Sigmoid colon (tissue), 7 donors: Measurements from ENCODE around the gene RSPH6A. TPM values are rescaled to one million over a fixed set of nuclear protein-coding genes. Genes with fewer than 3 reads are reported as not detected.
"Not testable (repeated sequence)": the region's sequence is repeated elsewhere in the genome, so short reads cannot be mapped to it uniquely, and the experiment has no call there.

ENCODE experiments used
- DNase-seq: peaks from one replicate; pipeline ENCODE4 v3.0.0-alpha.2; 2019
- H3K27ac ChIP-seq, 4 donors: fragments of 200-600 bp; sonication (generic); one replicate each; pipeline ENCODE4 v1.5.1; 2016 to 2019; ENCODE audit warnings: mild to moderate bottlenecking in 1 of 4
- H3K27me3 ChIP-seq, 3 donors: fragments of 200-600 bp; sonication (generic); one replicate each; pipeline ENCODE4 v1.5.1; 2019; ENCODE audit warnings: mild to moderate bottlenecking in 1 of 3
- H3K36me3 ChIP-seq, 4 donors: fragments of 200-600 bp; sonication (generic); one replicate each; pipeline ENCODE4 v1.5.1; 2016 to 2019
- H3K4me1 ChIP-seq, 4 donors: fragments of 200-600 bp; sonication (generic); one replicate each; pipeline ENCODE4 v1.5.1; 2017 to 2019
- H3K4me3 ChIP-seq, 4 donors: fragments of 200-600 bp; sonication (generic); one replicate each; pipeline ENCODE4 v1.5.1; 2017 to 2019; ENCODE audit warnings: mild to moderate bottlenecking in 2 of 4, moderate library complexity in 1 of 4
- H3K9me3 ChIP-seq, 4 donors: fragments of 200-600 bp in 3 of 4; sonication (generic) in 3 of 4; one replicate each; pipeline versions ENCODE4 v1.5.1 to v1.6.1; 2013 to 2019
- EP300 ChIP-seq, 4 donors: sonication (generic); formaldehyde crosslinking; IDR thresholded peaks; one replicate each; pipeline ENCODE4 v1.6.1; 2017; ENCODE audit warnings: antibody characterized with exemption in 4 of 4
- POLR2A ChIP-seq, 2 donors: fragments of 450-650 bp; IDR thresholded peaks; one replicate each; pipeline ENCODE4 v1.6.1; 2016; ENCODE audit warnings: antibody characterized with exemption in 2 of 2, mild to moderate bottlenecking in 2 of 2, moderate library complexity in 2 of 2
- POLR2AphosphoS5 ChIP-seq, 4 donors: sonication (generic); formaldehyde crosslinking; IDR thresholded peaks; one replicate each; pipeline ENCODE4 v1.6.1; 2017; ENCODE audit warnings: antibody characterized with exemption in 4 of 4
- WGBS, 2 donors: extraction: QIAGEN DNeasy Blood & Tissue Kit; methylation state at CpG; one replicate each; pipeline ENCODE4 v1.1.7; 2013; 5-methylcytosine and 5-hydroxymethylcytosine counted together
- intact Hi-C: fragments of 100-400 bp; cut with DNase I; formaldehyde crosslinking; loops from one replicate; pipeline ENCODE4 v1.15.1; 2023
- polyA plus RNA-seq, 3 donors: library from polyadenylated mRNA; stranded (reverse); fragments of 200-250 nt; gene quantifications; one replicate each; pipeline ENCODE4 v1.2.3, GENCODE V29; 2013
- total RNA-seq, 4 donors: library from RNA; depleted of rRNA; stranded (reverse); fragments of >200 nt; gene quantifications; one replicate each; pipeline ENCODE4 v1.1.0, GENCODE V29; 2016
- TF ChIP-seq, protein P1 (sequence below), 4 experiments: fragments of 450-650 bp in 3 of 4; fragments of 200-600 bp in 1 of 4; IDR thresholded peaks; one replicate each; pipeline ENCODE4 v1.5.1; 2016 to 2019; ENCODE audit warnings: antibody characterized with exemption in 4 of 4, mild to moderate bottlenecking in 3 of 4, moderate library complexity in 2 of 4
- donor health status: healthy with polysubstance abuse.
- donor health status: Bipolar disorder and iron deficiency.
- donor health status: healthy.

Gene RSPH6A
- total and polyA plus RNA-seq, 7 donors = 0.12 TPM; not detected in 6

DNA sequence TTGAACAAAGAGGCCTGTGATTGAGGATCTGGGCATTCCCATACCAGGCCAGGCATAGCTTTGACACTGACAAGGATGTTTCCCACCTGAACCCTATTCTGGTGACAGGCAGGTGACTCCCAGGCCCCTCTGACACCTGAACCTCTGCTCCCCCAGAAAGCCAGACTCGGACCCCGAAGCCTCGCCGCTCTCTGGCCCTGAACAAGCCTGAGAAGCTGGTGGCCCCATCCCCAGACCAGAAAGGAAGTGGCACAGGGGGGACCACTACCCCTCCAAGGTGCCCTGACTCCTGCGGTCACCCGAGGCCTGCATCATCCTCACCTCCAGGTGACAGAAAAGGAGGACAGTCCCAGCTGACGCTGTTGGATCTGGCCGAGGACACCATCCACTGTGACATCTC is 60.8 kb downstream of the RSPH6A start:
- H3K36me3 ChIP-seq = no peaks in the 10 kb centered on the region
- intact Hi-C loops = no loop called here
- TF ChIP-seq POLR2AphosphoS5 (IDR thresholded peaks at IDR 0.05) (no peak), EP300 (IDR thresholded peaks at IDR 0.05) (no peak), POLR2A (IDR thresholded peaks at IDR 0.05) (no peak)
- TF ChIP-seq, protein P1, sequence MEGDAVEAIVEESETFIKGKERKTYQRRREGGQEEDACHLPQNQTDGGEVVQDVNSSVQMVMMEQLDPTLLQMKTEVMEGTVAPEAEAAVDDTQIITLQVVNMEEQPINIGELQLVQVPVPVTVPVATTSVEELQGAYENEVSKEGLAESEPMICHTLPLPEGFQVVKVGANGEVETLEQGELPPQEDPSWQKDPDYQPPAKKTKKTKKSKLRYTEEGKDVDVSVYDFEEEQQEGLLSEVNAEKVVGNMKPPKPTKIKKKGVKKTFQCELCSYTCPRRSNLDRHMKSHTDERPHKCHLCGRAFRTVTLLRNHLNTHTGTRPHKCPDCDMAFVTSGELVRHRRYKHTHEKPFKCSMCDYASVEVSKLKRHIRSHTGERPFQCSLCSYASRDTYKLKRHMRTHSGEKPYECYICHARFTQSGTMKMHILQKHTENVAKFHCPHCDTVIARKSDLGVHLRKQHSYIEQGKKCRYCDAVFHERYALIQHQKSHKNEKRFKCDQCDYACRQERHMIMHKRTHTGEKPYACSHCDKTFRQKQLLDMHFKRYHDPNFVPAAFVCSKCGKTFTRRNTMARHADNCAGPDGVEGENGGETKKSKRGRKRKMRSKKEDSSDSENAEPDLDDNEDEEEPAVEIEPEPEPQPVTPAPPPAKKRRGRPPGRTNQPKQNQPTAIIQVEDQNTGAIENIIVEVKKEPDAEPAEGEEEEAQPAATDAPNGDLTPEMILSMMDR (IDR thresholded peaks at IDR 0.05) = no peak
- H3K4me3 ChIP-seq = no peak overlapping the region
- 95 to 96% methylated on average over 8 of the region's 8 CpGs for WGBS, 2 donors
- no peaks in the 10 kb centered on the region for H3K4me1 ChIP-seq
- no peaks in the 10 kb centered on the region for H3K27me3 ChIP-seq
- DNase-seq = no peak
- no peak overlapping the region for H3K27ac ChIP-seq
- no peaks in the 10 kb centered on the region for H3K9me3 ChIP-seq

DNA sequence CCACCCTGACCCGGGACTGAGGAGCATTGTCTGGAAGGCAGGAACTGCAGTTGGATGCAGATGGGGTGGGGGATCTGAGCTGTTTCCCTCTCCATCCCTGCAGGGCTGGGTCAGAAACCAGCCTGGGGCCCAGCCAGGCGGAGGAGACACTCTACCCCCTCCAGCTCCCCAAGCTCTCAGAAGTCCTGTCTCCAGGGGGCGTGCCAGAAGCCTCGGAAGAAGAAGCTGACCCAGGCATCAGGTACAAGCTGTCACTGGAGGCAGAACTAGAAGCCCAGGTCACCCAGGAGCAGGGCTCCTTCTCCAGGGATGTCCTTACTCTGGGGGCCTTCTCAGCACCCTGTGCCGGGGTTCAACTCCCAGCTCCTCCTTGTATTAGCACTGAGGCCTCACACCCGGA is 61.6 kb downstream of the RSPH6A start:
- H3K4me1 ChIP-seq = no peaks in the 10 kb centered on the region
- intact Hi-C loops = no loop called here
- H3K4me3 ChIP-seq = no peak overlapping the region
- no peaks in the 10 kb centered on the region for H3K9me3 ChIP-seq
- no peaks in the 10 kb centered on the region for H3K36me3 ChIP-seq
- 68 to 75% methylated on average over 6 of the region's 6 CpGs for WGBS, 2 donors
- DNase-seq = no peak
- H3K27me3 ChIP-seq = no peaks in the 10 kb centered on the region
- no peak overlapping the region for H3K27ac ChIP-seq
- TF ChIP-seq, protein P1 (IDR thresholded peaks at IDR 0.05) = no peak
- TF ChIP-seq EP300 (IDR thresholded peaks at IDR 0.05) = no peak
- no peak for TF ChIP-seq POLR2A (IDR thresholded peaks at IDR 0.05)
- TF ChIP-seq POLR2AphosphoS5 (IDR thresholded peaks at IDR 0.05) = no peak

DNA sequence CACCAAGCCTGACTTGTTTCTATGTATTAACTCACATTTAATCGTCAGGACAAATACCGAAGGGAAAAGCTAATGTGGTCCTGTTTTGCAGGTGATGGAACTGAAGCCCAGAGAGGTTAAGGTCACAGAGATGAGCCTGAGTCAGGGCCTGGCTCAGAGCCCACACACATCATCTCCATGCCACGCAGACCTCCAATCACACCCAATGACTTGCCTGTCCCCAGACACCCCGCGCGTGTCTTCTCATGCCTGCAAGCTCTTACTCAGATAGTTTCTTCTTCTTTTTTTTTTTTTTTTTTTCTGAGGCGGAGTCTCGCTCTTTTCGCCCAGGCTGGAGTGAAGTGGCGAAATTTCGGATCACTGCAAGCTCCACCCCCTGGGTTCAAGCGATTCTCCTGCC is 62.5 kb downstream of the RSPH6A start:
- no peaks in the 10 kb centered on the region for H3K36me3 ChIP-seq
- WGBS, 2 donors = 94 to 95% methylated on average over 12 of the region's 12 CpGs
- no peak for TF ChIP-seq EP300 (IDR thresholded peaks at IDR 0.05)
- no peak for TF ChIP-seq POLR2AphosphoS5 (IDR thresholded peaks at IDR 0.05)
- TF ChIP-seq POLR2A (IDR thresholded peaks at IDR 0.05) = no peak
- TF ChIP-seq, protein P1 (IDR thresholded peaks at IDR 0.05) = no peak
- intact Hi-C loops = no loop called here
- H3K27ac ChIP-seq = no peak overlapping the region
- no peaks in the 10 kb centered on the region for H3K9me3 ChIP-seq
- no peaks in the 10 kb centered on the region for H3K4me1 ChIP-seq
- H3K4me3 ChIP-seq = no peak overlapping the region
- DNase-seq = no peak
- no peaks in the 10 kb centered on the region for H3K27me3 ChIP-seq

DNA sequence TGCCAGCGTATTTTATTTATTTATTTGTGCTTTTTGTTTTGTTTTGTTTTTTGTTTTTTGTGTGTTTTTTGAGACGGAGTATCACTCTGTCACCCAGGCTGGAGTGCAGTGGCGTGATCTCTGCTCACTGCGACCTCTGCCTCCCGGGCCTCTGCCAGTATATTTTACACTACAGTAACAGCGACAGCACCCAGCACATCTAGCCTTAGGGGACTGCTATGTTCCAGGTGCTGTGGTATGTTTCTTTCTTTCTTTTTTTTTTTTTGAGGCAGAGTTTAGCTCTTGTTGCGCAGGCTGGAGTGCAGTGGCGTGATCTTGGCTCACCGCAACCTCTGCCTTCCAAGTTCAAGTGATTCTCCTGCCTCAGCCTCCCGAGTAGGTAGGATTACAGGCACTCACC is 63.6 kb downstream of the RSPH6A start:
- H3K4me1 ChIP-seq, H3K9me3 ChIP-seq, intact Hi-C loops, H3K27me3 ChIP-seq, H3K36me3 ChIP-seq, H3K27ac ChIP-seq, DNase-seq, H3K4me3 ChIP-seq: not testable (repeated sequence)
- 91 to 92% methylated on average over 10 of the region's 10 CpGs for WGBS, 2 donors

DNA sequence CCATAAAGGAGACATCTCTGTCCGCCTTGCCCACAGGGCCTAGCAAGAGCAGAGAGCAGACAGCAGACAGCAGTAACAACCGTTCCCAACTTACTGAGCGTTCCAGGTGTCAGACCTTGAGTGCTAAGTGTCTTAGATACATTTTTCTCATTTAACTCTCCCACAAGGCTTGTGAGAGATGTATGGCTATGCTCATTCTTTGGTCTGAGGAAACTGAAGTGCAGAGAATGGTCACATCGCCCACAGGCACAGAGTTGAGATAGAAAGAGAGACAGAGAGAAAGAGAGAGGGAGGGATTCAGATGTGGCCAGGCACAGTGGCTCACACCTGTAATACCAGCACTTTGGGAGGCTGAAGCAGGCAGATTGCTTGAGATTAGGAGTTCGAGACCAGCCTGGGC is 67.6 kb downstream of the RSPH6A start:
- no peaks in the 10 kb centered on the region for H3K27me3 ChIP-seq
- intact Hi-C loops = no loop called here
- no peak overlapping the region for H3K4me3 ChIP-seq
- no peaks in the 10 kb centered on the region for H3K9me3 ChIP-seq
- TF ChIP-seq, protein P1 (IDR thresholded peaks at IDR 0.05) = no peak
- TF ChIP-seq EP300 (IDR thresholded peaks at IDR 0.05) (no peak), POLR2AphosphoS5 (IDR thresholded peaks at IDR 0.05) (no peak), POLR2A (IDR thresholded peaks at IDR 0.05) (no peak)
- 46 to 75% methylated on average over 5 of the region's 5 CpGs for WGBS, 2 donors
- H3K27ac ChIP-seq = no peak overlapping the region
- no peak for DNase-seq
- H3K36me3 ChIP-seq = no peaks in the 10 kb centered on the region
- H3K4me1 ChIP-seq = no peaks in the 10 kb centered on the region
